ENCODE results near the gene TTPAL. TPM values are rescaled to one million over a fixed set of nuclear protein-coding genes. Genes with fewer than 3 reads are reported as not detected.

Gene TTPAL
- total RNA-seq, 1 experiment from 2014 or later = 20.4 TPM

- ChIA-PET POLR2A (no interaction called here), CTCF (interaction anchor here (0.6 to 1.2 kb wide), 7 partner anchors 29 to 246 kb away, joined by 3 to 10 read pairs (median 3); no protein-coding TSS in a partner anchor), RAD21 (ENCODE audit: low non-redundant PET in 1 of 2, low total read pairs in 2 of 2, uncharacterized antibody in 2 of 2, unreplicated experiment in 2 of 2) (interaction anchor here in 1 of 2 experiments (0.7 kb wide), 1 partner anchor 405 kb away, joined by 3 read pairs; no protein-coding TSS in a partner anchor)
- ATAC-seq = peak; percentile 54; the same call in 1 of the 2 replicates
- Histone ChIP-seq H3K9me3 (ENCODE audit: control insufficient read depth in 1 of 2, insufficient read depth in 1 of 2, low read depth in 1 of 2, low read length in 2 of 2) (no peaks in the 10 kb centered on the region), H3K4me1 (ENCODE audit: control insufficient read depth in 1 of 2, insufficient read depth in 2 of 2, low read length in 2 of 2) (peaks cover 0 to 8% of the 10 kb centered on the region in 2 experiments; a peak in 1 of 4 replicates), H3K9ac (ENCODE audit: low read length) (no peak overlapping the region), H3K36me3 (ENCODE audit: control insufficient read depth in 1 of 2, insufficient read depth in 2 of 2, low read length in 2 of 2) (no peaks in the 10 kb centered on the region), H3K27me3 (ENCODE audit: insufficient read depth, low read length) (no peaks in the 10 kb centered on the region), H3K4me3 (replicated peaks in 1 of 2; ENCODE audit: low read depth in 1 of 2, low read length in 2 of 2) (no peak overlapping the region), H3K4me2 (ENCODE audit: low read length) (no peak overlapping the region), H3K27ac (ENCODE audit: low read depth, low read length) (no peak overlapping the region), H2AFZ (ENCODE audit: low read depth, low read length, poor library complexity, severe bottlenecking) (peak overlapping the region; percentile 94), H3K79me2 (ENCODE audit: insufficient read depth, low read length) (no peaks in the 10 kb centered on the region), H4K20me1 (ENCODE audit: insufficient read depth) (no peaks in the 10 kb centered on the region), H3K9me2 (ENCODE audit: insufficient read depth) (no peaks in the 10 kb centered on the region)
- no peak for TF ChIP-seq CBX3 (IDR thresholded peaks at IDR 0.05; ENCODE audit: low read depth)
- no peak for TF ChIP-seq SIN3A (IDR thresholded peaks at IDR 0.05; ENCODE audit: low read depth)
- TF ChIP-seq EZH2 (IDR thresholded peaks at IDR 0.05) = no peak
- TF ChIP-seq RAD21 (IDR thresholded peaks at IDR 0.05; ENCODE audit: low read depth) = no peak
- TF ChIP-seq REST (IDR thresholded peaks at IDR 0.05; ENCODE audit: low read depth) = no peak
- TF ChIP-seq FOSL1 (IDR thresholded peaks at IDR 0.05; ENCODE audit: low read depth) = no peak
- no peak for TF ChIP-seq ZFX (IDR thresholded peaks at IDR 0.05)
- TF ChIP-seq JUND (IDR thresholded peaks at IDR 0.05) = no peak
- TF ChIP-seq CEBPB (IDR thresholded peaks at IDR 0.05; ENCODE audit: low read depth) = no peak
- TF ChIP-seq MAX (IDR thresholded peaks at IDR 0.05) = no peak
- TF ChIP-seq ZBTB33 (IDR thresholded peaks at IDR 0.05; ENCODE audit: extremely low read depth, insufficient replicate concordance, low read length) = no peak
- no peak for TF ChIP-seq YY1 (IDR thresholded peaks at IDR 0.05; ENCODE audit: extremely low read depth, insufficient replicate concordance, low read depth, low read length)
- TF ChIP-seq POLR2AphosphoS5 (IDR thresholded peaks at IDR 0.05; ENCODE audit: low read depth, low read length) = no peak
- BruUV-seq (replicated peaks) = no TSS peak
- intact Hi-C loops (cut with micrococcal nuclease) = loop anchor here (1.0 to 10.0 kb wide), 4 partner anchors 73 to 344 kb away; partner anchors contain the start of gene FITM2
- no peak for DNase-seq (ENCODE audit: low read depth, low spot score)
Observed at GRCh38 chr20:44461142-44461802, 14.4 kb upstream of the TTPAL start.

Data from HCT116 (cell line).